Measurements from ENCODE around the gene CDH6.

CDH6 gene

GRCh38 chr5:31255041-31255440 lies 61.6 kb downstream of the CDH6 start:
- DNase-seq, result no peak

- no peak for DNase-seq
Observed at GRCh38 chr5:31268256-31268655, 74.8 kb downstream of the CDH6 start.

GRCh38 chr5:31268686-31269085 lies 75.2 kb downstream of the CDH6 start:
- DNase-seq, result no peak

GRCh38 chr5:31269259-31269658 lies 75.8 kb downstream of the CDH6 start:
- no peak for DNase-seq

- no peak for DNase-seq
Observed at GRCh38 chr5:31270396-31270795, 76.9 kb downstream of the CDH6 start.

GRCh38 chr5:31271567-31271966 lies 78.1 kb downstream of the CDH6 start:
- DNase-seq, result no peak

GRCh38 chr5:31273161-31273560 lies 79.7 kb downstream of the CDH6 start:
- no peak for DNase-seq

GRCh38 chr5:31273631-31274378 lies 80.3 kb downstream of the CDH6 start:
- no peak for DNase-seq

- no peak for DNase-seq
Observed at GRCh38 chr5:31280210-31280609, 86.7 kb downstream of the CDH6 start.

GRCh38 chr5:31283326-31283725 lies 89.8 kb downstream of the CDH6 start:
- no peak for DNase-seq

- no peak for DNase-seq
Observed at GRCh38 chr5:31285025-31285424, 91.5 kb downstream of the CDH6 start.

- DNase-seq, result no peak
Observed at GRCh38 chr5:31287985-31288384, 94.5 kb downstream of the CDH6 start.

- DNase-seq, result no peak
Observed at GRCh38 chr5:31289429-31289828, 95.9 kb downstream of the CDH6 start.

- no peak for DNase-seq
Observed at GRCh38 chr5:31291323-31291854, 97.9 kb downstream of the CDH6 start.

GRCh38 chr5:31300501-31300900 lies 107.0 kb downstream of the CDH6 start:
- DNase-seq, result no peak

GRCh38 chr5:31301833-31302232 lies 108.3 kb downstream of the CDH6 start:
- DNase-seq, result no peak

- DNase-seq, result no peak
Observed at GRCh38 chr5:31303688-31304087, 110.2 kb downstream of the CDH6 start.

GRCh38 chr5:31317665-31318064 lies 124.2 kb downstream of the CDH6 start:
- no peak for DNase-seq

- no peak for DNase-seq
Observed at GRCh38 chr5:31319335-31319734, 125.8 kb downstream of the CDH6 start.

- DNase-seq, result no peak
Observed at GRCh38 chr5:31322946-31323345, 129.5 kb downstream of the CDH6 start.

GRCh38 chr5:31324842-31325241 lies 131.4 kb downstream of the CDH6 start:
- no peak for DNase-seq

GRCh38 chr5:31328040-31328733 lies 134.7 kb downstream of the CDH6 start:
- DNase-seq, result no peak

- no peak for DNase-seq
Observed at GRCh38 chr5:31329715-31330114, 136.2 kb downstream of the CDH6 start.

- DNase-seq, result no peak
Observed at GRCh38 chr5:31332160-31332559, 138.7 kb downstream of the CDH6 start.

Measured in NCI-H2029 (cell line).